Measurements from ENCODE around the gene ERAP2.

ERAP2 gene

GRCh38 chr5:96966801-96967200 is 90.5 kb downstream of the ERAP2 start:
- DNase-seq (ENCODE audit: low spot score), result no peak

DNA sequence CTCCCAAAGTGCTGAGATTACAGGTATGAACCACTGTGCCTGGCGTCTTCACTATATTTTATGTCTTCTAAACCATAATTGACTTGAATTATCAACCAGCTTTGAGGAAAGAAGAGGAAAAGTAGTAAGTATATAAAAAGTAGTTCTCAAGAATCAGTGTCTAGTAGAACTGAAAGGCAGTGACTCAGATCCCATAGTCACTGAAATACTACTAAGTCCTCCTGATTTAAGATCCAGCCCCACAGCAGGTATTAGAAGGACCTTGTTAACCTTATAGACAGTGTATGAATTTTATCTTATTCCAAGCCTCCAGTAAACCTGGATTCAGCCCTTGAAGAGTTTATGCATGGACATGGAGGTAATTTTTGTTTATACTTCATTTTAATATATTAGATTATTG is 91.1 kb downstream of the ERAP2 start:
- DNase-seq (ENCODE audit: low spot score), result no peak

GRCh38 chr5:96968074-96968473 is 91.8 kb downstream of the ERAP2 start:
- no peak for DNase-seq (ENCODE audit: low spot score)

- no peak for DNase-seq (ENCODE audit: low spot score)
Measured at GRCh38 chr5:96968614-96969013, 92.3 kb downstream of the ERAP2 start.
